G401.6 (cell line): ENCODE data around the gene RUFY4.

ENCODE experiments used
- FAIRE-seq: peaks from 2 replicates; lab custom pipeline; 2012; peaks lifted over from hg19 to GRCh38; lab: Jason Lieb, UNC

The RUFY4 gene

DNA sequence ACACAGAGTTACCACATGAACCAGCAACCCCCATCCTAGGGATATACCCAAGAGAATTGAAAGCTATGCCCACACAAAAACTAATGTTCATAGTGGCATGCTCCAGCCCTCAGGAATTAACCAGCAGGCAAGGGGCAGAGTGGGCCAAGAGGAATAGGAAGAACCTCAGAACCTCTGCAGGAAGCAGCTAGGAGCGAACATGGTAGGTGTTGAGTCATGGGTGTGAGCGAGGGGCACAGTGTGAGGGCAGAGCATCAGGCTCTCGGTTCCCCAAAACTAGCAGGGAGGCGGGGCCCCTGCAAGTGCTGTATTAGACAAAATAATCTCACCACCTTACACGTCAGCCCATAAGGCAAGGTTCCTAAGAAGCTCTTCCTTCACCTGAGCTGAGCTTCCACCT, 5.6 kb upstream of the RUFY4 start:
- no peak for FAIRE-seq

DNA sequence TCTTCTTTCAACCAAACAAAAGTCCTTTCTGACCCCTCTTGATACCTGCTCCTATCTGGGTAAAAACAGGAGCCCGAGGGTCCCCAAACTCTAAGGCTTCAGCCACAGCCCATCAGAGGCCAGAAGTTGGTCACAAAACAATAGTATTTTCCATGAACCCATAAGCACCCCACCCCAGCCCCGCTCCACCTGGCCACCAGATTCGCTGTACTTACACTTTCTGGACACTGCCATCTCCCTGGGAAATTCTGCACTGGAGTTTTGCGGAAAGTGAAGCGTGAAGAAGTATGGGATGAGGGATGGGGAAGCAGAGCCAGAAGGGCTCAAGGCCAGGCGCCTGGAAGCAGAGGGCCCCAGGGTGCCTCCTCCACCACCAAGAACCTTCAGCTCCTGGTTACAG, 5.2 kb upstream of the RUFY4 start:
- FAIRE-seq: no peak

DNA sequence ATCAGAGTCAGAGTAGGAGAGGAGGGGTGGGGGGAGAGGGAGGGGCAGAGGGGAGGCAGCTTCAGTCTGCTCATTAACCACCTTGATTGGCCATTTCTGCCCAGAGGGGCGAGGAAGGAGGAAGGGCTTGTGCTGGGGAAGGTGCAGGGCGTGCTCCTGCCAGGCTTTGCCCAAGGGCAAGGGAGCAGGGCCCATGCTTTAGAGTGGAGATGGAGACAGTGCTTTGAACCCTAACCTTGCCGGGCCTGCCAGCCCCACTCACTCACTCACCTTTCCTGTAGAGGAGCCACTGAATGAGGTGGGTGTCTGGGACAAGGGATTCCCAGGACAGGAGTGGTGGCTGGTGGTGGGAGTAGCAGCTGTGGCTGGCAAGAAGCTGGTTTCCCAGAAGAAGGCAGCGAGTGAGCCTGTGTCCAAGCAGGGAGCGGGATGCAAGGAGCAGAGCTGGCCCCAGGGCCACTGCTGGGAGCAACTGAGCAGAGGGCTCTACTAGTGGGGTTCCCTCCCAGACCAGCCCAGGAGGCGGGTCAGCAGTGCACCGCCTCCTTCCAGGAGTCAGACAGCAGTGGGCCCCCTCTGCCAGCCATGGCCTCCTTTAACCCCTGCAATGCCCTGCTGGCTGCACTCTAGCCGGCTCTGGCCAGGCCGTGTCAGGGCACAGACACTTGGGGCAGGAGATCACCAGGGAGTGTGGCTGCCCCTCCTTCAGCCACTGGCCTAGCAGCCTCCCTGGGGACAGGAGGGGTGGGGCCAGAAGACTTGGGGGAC, 3.6 kb upstream of the RUFY4 start:
- no peak for FAIRE-seq

DNA sequence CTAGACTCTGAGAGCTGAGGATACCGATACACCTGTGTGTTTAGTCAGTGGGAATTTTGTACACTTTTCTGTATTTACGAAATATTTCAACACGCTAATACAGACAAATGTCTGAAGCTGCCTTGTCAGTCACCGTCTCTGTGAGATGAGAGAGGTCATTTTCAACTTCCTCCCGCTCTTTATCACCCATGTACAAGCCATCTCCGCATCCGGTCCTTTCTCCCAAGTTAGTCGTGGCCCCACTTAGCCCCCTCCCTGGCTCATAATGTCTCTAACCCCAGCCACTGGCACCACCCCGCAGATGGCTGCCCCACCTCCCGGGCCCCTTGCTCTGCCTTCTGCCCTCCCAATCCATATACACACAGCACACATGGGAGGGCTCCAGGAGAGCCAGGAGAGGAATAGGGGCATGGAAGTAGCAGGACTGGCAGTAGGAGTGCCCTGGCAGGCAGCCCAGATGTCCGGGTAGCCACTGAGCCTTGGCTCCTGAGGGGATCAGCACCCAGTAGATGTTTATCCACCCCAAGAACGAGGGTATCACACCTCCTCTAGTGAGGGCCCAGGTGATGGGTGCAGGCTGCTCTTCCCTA, 2.0 kb upstream of the RUFY4 start:
- FAIRE-seq: no peak

DNA sequence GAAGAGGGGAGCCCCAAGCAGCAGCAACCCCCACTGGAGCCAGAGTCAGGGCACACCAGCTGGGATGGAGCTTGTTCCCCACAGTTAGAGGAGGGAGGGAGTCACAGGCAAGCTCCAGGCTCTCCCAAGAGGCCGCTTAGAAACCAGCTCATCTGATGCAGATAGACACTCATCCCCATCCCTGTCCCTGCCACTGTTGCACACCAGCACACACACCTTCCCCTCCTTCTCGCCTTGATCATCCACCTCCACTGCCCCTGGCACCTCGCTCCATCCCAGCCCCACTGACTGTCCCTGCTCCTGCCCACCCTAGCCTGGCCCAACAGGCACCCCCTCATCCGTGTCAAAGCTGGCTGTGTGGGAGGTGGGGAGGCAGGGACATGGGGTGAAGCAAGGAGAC, 1.5 kb upstream of the RUFY4 start:
- no peak for FAIRE-seq

GRCh38 chr2:218069606-218070300, 700 bp downstream of the RUFY4 start:
- no peak for FAIRE-seq

- FAIRE-seq: no peak
Observed at GRCh38 chr2:218070587-218070986, 1.5 kb downstream of the RUFY4 start.

- no peak for FAIRE-seq
Observed at GRCh38 chr2:218071218-218071937, 2.3 kb downstream of the RUFY4 start.

- FAIRE-seq: no peak
Observed at GRCh38 chr2:218072002-218072401, 2.9 kb downstream of the RUFY4 start.

DNA sequence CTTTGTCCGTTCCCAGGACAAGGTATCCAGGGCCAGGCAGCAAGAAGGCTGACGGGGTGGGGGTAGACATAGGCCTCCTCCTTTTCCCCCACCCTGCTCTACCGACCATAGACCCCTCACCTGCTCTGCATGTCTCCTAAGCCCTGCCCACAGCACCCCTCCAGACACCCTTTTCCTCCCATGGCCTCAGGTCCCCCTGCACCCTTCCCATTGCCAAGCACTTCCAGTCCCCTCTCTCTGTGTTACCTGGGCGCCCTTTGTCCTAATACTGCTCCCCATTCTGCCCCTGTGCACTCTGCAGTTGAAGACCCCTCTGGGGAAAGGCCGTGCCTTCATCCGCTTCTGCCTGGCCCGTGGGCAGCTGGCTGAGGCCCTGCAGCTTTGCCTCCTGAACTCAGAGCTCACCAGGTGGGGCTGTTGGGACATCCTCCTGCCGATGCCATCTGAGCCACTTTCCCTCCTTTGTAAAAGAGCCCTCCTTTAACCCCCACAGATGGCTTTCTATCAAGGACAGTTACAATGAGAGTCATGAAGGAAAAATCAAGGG, 3.5 kb downstream of the RUFY4 start:
- no peak for FAIRE-seq

- no peak for FAIRE-seq
Observed at GRCh38 chr2:218073185-218073584, 4.1 kb downstream of the RUFY4 start.

DNA sequence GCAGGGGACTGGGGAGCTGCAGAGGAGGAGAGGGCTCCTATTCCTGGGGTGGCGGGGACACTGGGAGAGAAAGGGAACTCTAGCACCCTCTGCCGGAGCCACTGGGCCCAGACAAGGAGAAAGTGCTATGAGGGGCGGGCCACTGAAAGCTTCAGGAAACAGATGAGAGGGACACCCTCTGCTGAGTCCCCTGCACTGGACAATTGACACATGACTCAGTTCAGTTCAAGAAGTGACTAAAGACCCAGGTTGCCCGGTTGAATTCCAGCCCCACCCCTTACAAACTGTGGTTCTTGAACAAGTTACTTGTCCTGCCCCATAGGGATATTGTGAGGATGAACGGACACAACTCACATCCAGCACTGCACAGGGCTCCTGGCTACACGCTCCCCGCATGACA, 5.0 kb downstream of the RUFY4 start:
- FAIRE-seq: no peak

DNA sequence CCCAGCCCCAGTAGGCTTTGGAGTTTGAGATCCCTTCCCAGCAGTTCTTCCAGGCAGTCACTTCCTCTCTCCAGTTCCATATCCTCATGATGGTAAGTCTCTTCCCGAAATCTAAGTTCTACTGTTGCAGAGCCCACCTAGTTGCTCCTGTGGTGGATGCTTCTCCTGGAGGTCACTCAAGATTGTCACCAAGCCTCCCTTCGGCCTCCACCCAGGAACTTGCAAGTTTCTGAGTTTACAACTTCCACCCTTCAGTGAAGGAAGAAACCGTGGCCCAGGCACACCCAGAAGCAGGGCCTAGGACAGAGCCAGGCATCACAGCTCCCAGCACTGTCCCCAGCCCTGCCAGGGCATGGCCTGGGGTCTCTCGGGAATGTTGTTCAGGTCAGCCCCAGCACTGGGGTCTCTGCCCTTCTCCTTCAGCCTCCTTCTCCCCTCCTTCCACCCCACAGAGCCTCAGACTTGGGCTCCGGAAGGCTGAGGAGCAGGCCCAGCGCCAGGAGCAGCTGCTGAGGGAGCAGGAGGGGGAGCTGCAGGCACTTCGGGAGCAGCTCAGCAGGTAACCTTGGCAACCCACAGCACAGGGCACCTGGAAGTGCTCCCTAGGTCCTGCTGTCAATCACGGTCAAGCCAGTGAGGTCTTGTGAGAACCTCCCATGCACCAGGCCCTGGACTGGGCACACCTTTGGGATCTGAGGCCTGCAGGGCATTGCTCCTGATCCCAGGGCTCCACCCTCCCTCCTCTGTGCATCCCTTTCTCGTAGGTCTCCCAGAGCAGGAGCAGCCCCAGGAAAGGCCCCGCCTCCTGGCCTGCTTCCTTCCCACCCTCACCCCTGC, 7.1 kb downstream of the RUFY4 start:
- FAIRE-seq: no peak

DNA sequence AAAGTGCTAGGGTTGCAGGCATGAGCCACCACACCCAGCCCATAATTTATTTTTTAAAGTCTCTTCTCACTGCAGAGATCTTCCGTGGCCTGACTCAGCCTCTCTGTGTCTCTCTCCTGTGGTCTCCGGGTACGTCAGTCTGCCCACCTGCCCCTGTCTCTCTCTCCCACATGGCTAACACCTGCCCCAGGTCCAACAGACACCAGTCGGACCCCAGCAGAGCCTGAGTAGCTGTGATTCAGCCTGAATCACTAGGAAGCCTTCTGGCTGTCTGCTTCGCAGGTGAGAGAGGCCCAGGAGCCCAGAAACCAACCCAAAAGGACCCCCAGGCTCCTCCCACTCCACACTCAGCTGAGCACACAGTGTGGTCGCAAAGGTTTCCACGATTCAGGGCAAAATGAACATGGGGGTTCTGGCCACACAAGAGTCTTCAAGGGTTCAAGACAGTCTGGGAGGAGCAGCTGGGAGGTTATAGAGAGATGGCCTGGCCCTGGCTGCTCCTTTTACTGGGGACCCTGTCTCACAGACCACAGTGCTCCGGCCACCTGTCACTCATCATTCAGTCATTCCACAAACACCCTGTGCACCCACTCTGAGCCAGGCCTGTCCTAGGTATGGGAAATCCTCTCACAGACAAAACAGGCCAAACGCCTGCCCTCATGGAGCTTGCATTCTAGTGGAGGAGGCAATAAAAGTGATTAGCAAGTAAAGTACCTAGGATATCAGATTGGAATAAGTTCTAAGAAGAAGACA, 8.6 kb downstream of the RUFY4 start:
- no peak for FAIRE-seq

- no peak for FAIRE-seq
Observed at GRCh38 chr2:218079943-218080913, 11.2 kb downstream of the RUFY4 start.

GRCh38 chr2:218081063-218081462, 12.0 kb downstream of the RUFY4 start:
- no peak for FAIRE-seq

- FAIRE-seq: no peak
Observed at GRCh38 chr2:218081695-218082094, 12.6 kb downstream of the RUFY4 start.

- FAIRE-seq: no peak
Observed at GRCh38 chr2:218082586-218083351, 13.7 kb downstream of the RUFY4 start.

- no peak for FAIRE-seq
Observed at GRCh38 chr2:218083352-218083676, 14.3 kb downstream of the RUFY4 start.
